Nephron (organoid): ENCODE data around the gene TPM1.

ENCODE experiments used
- H3K27ac Mint-ChIP-seq, 3 experiments: 2 replicates each; pipeline ENCODE4 v1.8.0; 2020; ENCODE audit warnings: mixed read lengths in 3 of 3, mild to moderate bottlenecking in 2 of 3, moderate library complexity in 1 of 3
- H3K27me3 Mint-ChIP-seq: 2 replicates; pipeline ENCODE4 v1.8.0; 2021; ENCODE audit warnings: low read depth, mild to moderate bottlenecking, moderate library complexity, mixed read lengths
- H3K36me3 Mint-ChIP-seq: 2 replicates; pipeline ENCODE4 v1.8.0; 2020; ENCODE audit warnings: low read depth, mixed read lengths
- H3K4me1 Mint-ChIP-seq: 2 replicates; pipeline ENCODE4 v1.8.0; 2020; ENCODE audit warnings: mixed read lengths
- H3K4me3 Mint-ChIP-seq, 3 experiments: 2 replicates each; pipeline ENCODE4 v1.8.0; 2020; ENCODE audit warnings: mild to moderate bottlenecking in 3 of 3, mixed read lengths in 3 of 3, moderate library complexity in 2 of 3
- H3K9me3 Mint-ChIP-seq: 2 replicates; pipeline ENCODE4 v1.8.0; 2020; ENCODE audit warnings: mixed read lengths
- TF ChIP-seq, protein P1 (sequence below), 3 experiments: fragments of 200-600 bp; sonication (generic); IDR thresholded peaks; one replicate each; pipeline ENCODE4 v1.5.0; 2021; ENCODE audit warnings: antibody characterized with exemption in 3 of 3; ENCODE audit not compliant: unreplicated experiment in 3 of 3

The TPM1 gene

GRCh38 chr15:63023351-63023945, 19.1 kb upstream of the TPM1 start:
- Mint-ChIP-seq H3K36me3 (no peaks in the 10 kb centered on the region), H3K27ac (no peak overlapping the region), H3K9me3 (peaks cover under 1% of the 10 kb centered on the region), H3K4me3 (no peak overlapping the region), H3K27me3 (no peaks in the 10 kb centered on the region), H3K4me1 (peaks cover 14% of the 10 kb centered on the region)
- TF ChIP-seq, protein P1, sequence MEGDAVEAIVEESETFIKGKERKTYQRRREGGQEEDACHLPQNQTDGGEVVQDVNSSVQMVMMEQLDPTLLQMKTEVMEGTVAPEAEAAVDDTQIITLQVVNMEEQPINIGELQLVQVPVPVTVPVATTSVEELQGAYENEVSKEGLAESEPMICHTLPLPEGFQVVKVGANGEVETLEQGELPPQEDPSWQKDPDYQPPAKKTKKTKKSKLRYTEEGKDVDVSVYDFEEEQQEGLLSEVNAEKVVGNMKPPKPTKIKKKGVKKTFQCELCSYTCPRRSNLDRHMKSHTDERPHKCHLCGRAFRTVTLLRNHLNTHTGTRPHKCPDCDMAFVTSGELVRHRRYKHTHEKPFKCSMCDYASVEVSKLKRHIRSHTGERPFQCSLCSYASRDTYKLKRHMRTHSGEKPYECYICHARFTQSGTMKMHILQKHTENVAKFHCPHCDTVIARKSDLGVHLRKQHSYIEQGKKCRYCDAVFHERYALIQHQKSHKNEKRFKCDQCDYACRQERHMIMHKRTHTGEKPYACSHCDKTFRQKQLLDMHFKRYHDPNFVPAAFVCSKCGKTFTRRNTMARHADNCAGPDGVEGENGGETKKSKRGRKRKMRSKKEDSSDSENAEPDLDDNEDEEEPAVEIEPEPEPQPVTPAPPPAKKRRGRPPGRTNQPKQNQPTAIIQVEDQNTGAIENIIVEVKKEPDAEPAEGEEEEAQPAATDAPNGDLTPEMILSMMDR (IDR thresholded peaks at IDR 0.05; ENCODE audit: unreplicated experiment in 3 of 3) = no peak

DNA sequence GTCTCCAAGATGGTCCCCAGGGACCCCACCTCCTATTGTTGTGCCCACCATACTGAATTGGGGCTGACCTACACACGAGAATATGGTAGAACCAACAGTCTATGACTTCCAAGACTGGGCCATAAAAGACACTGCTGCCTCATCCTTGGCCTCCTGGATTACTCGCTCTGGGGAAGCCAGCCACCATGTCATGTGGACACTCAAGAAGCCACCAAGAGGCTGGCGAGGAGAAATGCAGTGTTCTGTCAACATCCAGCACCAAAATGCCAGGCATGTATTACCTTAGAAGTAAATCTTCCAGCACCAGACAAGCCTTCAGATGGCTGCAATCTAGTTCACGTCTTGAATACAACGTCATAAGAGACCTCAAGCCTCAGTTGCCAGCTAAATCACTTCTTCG, 17.1 kb upstream of the TPM1 start:
- no peaks in the 10 kb centered on the region for H3K27me3 Mint-ChIP-seq
- no peak overlapping the region for H3K27ac Mint-ChIP-seq
- no peaks in the 10 kb centered on the region for H3K9me3 Mint-ChIP-seq
- TF ChIP-seq, protein P1 (IDR thresholded peaks at IDR 0.05; ENCODE audit: unreplicated experiment in 3 of 3) = no peak
- no peak overlapping the region for H3K4me3 Mint-ChIP-seq
- no peaks in the 10 kb centered on the region for H3K36me3 Mint-ChIP-seq
- peaks cover 11% of the 10 kb centered on the region for H3K4me1 Mint-ChIP-seq

DNA sequence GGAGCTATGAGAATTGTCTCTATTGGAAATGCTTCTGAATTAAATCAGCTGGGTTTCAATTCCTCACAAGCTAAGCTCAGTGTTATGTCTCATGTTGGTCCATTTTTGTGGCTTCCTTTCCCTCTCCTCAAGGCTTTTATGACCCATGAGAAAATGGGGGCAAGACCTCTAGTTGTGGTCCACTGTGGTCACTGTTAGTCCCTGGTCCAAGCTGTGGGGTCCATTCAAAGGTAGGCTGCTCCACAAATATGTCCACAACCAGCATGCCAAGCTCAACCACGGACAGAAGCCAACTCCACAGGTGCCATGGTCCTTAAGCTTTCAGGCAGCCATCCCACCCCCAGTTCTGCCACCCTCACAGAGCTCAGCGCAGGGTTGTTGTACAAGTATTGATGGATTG, 14.9 kb upstream of the TPM1 start:
- TF ChIP-seq, protein P1 (IDR thresholded peaks at IDR 0.05; ENCODE audit: unreplicated experiment in 3 of 3) = no peak
- H3K9me3 Mint-ChIP-seq = no peaks in the 10 kb centered on the region
- H3K4me1 Mint-ChIP-seq = peaks cover 15% of the 10 kb centered on the region
- H3K4me3 Mint-ChIP-seq = no peak overlapping the region
- H3K36me3 Mint-ChIP-seq = no peaks in the 10 kb centered on the region
- H3K27me3 Mint-ChIP-seq = no peaks in the 10 kb centered on the region
- H3K27ac Mint-ChIP-seq = no peak overlapping the region

DNA sequence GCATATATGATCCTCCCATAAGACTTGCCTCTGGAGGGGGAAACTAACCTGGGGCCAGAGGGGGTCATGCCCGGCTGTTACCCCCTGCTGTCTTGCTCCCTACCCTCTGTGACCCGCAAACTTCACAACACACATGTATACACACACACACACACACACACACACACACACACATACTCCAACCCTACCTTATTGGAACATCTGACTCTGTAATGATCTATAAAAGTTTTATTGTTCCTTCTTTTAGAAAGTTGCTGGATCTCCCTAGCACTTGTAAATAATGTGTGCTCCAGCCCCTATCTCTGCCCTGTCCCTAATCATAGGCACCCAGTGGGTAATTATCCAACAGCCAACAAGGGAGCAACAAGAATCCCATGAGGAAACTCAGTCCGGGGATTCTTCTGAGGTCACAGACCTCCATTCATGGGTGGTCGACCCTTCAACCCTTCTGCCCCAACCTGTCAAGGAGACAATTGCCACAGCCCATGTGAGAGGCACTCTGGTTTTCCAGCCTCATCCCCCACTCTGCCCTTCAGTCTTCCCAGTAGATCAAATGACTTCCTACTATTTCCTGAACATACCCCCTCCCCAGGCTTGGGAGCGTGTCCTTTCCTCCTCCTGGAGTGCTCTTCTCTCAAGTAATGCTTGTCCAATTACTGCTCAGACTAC, 14.0 kb upstream of the TPM1 start:
- Mint-ChIP-seq H3K36me3 (no peaks in the 10 kb centered on the region), H3K4me1 (peaks cover 15% of the 10 kb centered on the region), H3K27me3 (no peaks in the 10 kb centered on the region), H3K27ac (no peak overlapping the region), H3K9me3 (no peaks in the 10 kb centered on the region), H3K4me3 (no peak overlapping the region)
- TF ChIP-seq, protein P1 (IDR thresholded peaks at IDR 0.05; ENCODE audit: unreplicated experiment in 3 of 3) = no peak

DNA sequence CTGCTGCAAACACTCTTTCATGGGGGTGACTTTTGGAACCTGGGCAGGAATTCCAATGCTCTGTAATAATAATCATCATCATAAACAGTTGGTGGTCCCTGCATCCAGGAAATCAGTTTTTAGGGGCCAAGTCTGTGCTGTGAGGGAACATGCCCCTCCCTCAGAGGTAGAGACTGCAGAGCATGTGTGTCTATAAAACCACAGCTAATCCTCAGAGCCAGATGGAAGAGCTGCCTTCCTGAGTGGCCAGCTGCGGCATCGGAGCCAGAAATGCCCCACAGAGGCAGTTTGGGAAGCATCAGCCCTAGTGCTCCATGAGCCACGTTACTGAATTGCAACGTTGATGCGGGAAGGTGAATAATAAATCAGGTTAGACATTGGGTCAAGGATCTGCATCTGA, 12.9 kb upstream of the TPM1 start:
- H3K9me3 Mint-ChIP-seq = no peaks in the 10 kb centered on the region
- H3K4me1 Mint-ChIP-seq = peaks cover 18% of the 10 kb centered on the region
- no peaks in the 10 kb centered on the region for H3K36me3 Mint-ChIP-seq
- H3K4me3 Mint-ChIP-seq = no peak overlapping the region
- TF ChIP-seq, protein P1 (IDR thresholded peaks at IDR 0.05; ENCODE audit: unreplicated experiment in 3 of 3) = no peak
- H3K27me3 Mint-ChIP-seq = no peaks in the 10 kb centered on the region
- H3K27ac Mint-ChIP-seq = peak overlapping the region in 1 of 3 experiments; percentile 4

DNA sequence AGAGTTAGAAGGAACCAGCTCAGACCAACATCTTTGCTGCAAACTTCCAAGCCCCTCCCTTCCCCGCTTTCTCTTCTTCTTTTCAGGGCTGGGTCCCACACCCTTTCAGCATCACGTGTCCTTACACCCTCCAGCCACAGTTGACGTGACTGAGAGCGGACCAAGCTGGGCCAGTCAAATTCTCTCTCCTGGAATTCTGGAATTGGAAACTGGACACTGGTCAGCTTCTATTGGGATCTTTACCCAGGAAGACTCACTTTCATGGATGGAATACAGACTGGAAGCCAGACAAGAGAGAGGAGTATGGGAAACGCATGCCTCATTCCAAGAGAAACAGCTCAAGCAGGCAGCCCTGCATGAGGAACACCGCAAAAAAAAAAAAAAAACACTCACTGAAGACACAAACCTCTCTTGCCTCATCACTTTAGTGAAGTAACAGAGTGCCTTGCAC, 12.4 kb upstream of the TPM1 start:
- TF ChIP-seq, protein P1 (IDR thresholded peaks at IDR 0.05; ENCODE audit: unreplicated experiment in 3 of 3) = no peak
- Mint-ChIP-seq H3K27ac (peak overlapping the region in 1 of 3 experiments; percentile 15), H3K27me3 (no peaks in the 10 kb centered on the region), H3K4me1 (peaks cover 22% of the 10 kb centered on the region), H3K9me3 (no peaks in the 10 kb centered on the region), H3K4me3 (no peak overlapping the region), H3K36me3 (no peaks in the 10 kb centered on the region)
